HepG2 (cell line): ENCODE data around the gene SENP5. TPM values are rescaled to one million over a fixed set of nuclear protein-coding genes. Genes with fewer than 3 reads are reported as not detected.
A peak's percentile ranks its signal among the peaks of the same experiment; 100 is the strongest.

Experiments
- HOXA3 ChIP-seq: sonication (generic); formaldehyde crosslinking; IDR thresholded peaks from 2 replicates; pipeline ENCODE4 v1.5.0; 2020; ENCODE audit warnings: missing genetic modification reagents
- KDM2A ChIP-seq: sonication (generic); formaldehyde crosslinking; IDR thresholded peaks from 2 replicates; pipeline ENCODE4 v1.4.0; 2020; ENCODE audit warnings: low read depth, missing genetic modification reagents, borderline replicate concordance
- MAFG ChIP-seq: sonication (generic); formaldehyde crosslinking; IDR thresholded peaks from 2 replicates; pipeline ENCODE4 v1.5.1; 2020; ENCODE audit warnings: mild to moderate bottlenecking, missing genetic modification reagents
- RBFOX2 ChIP-seq: fragments of 200-400 bp; formaldehyde crosslinking; IDR thresholded peaks from 2 replicates; pipeline ENCODE4 v1.6.1; 2017; ENCODE audit warnings: low read depth, mild to moderate bottlenecking, low read length
- WIZ ChIP-seq: sonication (generic); formaldehyde crosslinking; IDR thresholded peaks from 2 replicates; pipeline ENCODE4 v1.5.1; 2020; ENCODE audit warnings: mild to moderate bottlenecking, missing genetic modification reagents
- ZBTB20 ChIP-seq: sonication (generic); formaldehyde crosslinking; IDR thresholded peaks from 2 replicates; pipeline ENCODE4 v1.8.1; 2023; ENCODE audit warnings: missing genetic modification reagents, low read depth, mild to moderate bottlenecking, borderline replicate concordance
- ZFP37 ChIP-seq: sonication (generic); formaldehyde crosslinking; IDR thresholded peaks from 2 replicates; pipeline ENCODE4 v1.4.0; 2020; ENCODE audit warnings: missing genetic modification reagents, borderline replicate concordance
- ZNF451 ChIP-seq: sonication (generic); formaldehyde crosslinking; IDR thresholded peaks from 2 replicates; pipeline ENCODE4 v1.5.0; 2020; ENCODE audit warnings: mild to moderate bottlenecking, missing genetic modification reagents
- ZNF552 ChIP-seq: sonication (generic); formaldehyde crosslinking; IDR thresholded peaks from 2 replicates; pipeline ENCODE4 v1.9.0; 2022; ENCODE audit warnings: missing genetic modification reagents, mild to moderate bottlenecking, borderline replicate concordance
- ZNF75D ChIP-seq: sonication (generic); formaldehyde crosslinking; IDR thresholded peaks from 2 replicates; pipeline ENCODE4 v1.8.1; 2023; ENCODE audit warnings: missing genetic modification reagents, mild to moderate bottlenecking, borderline replicate concordance
- ZNF776 ChIP-seq: sonication (generic); formaldehyde crosslinking; IDR thresholded peaks from 2 replicates; pipeline ENCODE4 v1.4.0; 2020; ENCODE audit warnings: mild to moderate bottlenecking, missing genetic modification reagents
- ZNF777 ChIP-seq: sonication (generic); formaldehyde crosslinking; IDR thresholded peaks from 2 replicates; pipeline ENCODE4 v1.4.0; 2020; ENCODE audit warnings: missing genetic modification reagents
- ZSCAN20 ChIP-seq: sonication (generic); formaldehyde crosslinking; IDR thresholded peaks from 2 replicates; pipeline ENCODE4 v1.4.0; 2020; ENCODE audit warnings: missing genetic modification reagents, mild to moderate bottlenecking, borderline replicate concordance
- polyA plus RNA-seq, 8 experiments: library from polyadenylated mRNA; depleted of rRNA in 3 of 8; stranded (reverse) in 7 of 8; unstranded in 1 of 8; fragments of >200 nt; fragmentation: Illumina TruSeq in 4 of 8; extraction: Trizol in 4 of 8; gene quantifications; 2 replicates each; pipeline versions ENCODE4 v1.2.1 to v1.2.3, GENCODE V29; 2011 to 2016; ENCODE audit warnings: low read depth in 4 of 8, missing spikeins in 1 of 8, mixed read lengths in 1 of 8; ENCODE audit not compliant: insufficient read depth in 1 of 8
- total RNA-seq, 5 experiments: library from RNA; depleted of rRNA; stranded (reverse); fragments of >200 nt; fragmentation: Illumina TruSeq; extraction: Trizol; gene quantifications; 2 replicates each; pipeline ENCODE4 v1.2.3, GENCODE V29; 2016; ENCODE audit warnings: low read depth in 1 of 5
- TF ChIP-seq, protein P1 (sequence below): sonication (generic); formaldehyde crosslinking; IDR thresholded peaks from 2 replicates; pipeline ENCODE4 v1.4.0; 2020; ENCODE audit warnings: missing genetic modification reagents
- TF ChIP-seq, protein P2 (sequence below): sonication (generic); formaldehyde crosslinking; IDR thresholded peaks from 2 replicates; pipeline ENCODE4 v1.5.0; 2020; ENCODE audit warnings: mild to moderate bottlenecking, missing genetic modification reagents
- TF ChIP-seq, protein P3 (sequence below), 2 experiments: sonication (generic) in 1 of 2; formaldehyde crosslinking in 1 of 2; IDR thresholded peaks; 2 replicates each; pipeline versions ENCODE4 v1.4.0 to v1.6.1; 2016 to 2020; ENCODE audit warnings: borderline replicate concordance in 1 of 2, low read depth in 1 of 2, mild to moderate bottlenecking in 1 of 2, missing genetic modification reagents in 1 of 2

SENP5 gene
- total and polyA plus RNA-seq, 2 of the 13 experiments (the other 11 are each of a cell fraction or from before 2014, with no cell fraction given), result 17.6 to 30.9 TPM

DNA sequence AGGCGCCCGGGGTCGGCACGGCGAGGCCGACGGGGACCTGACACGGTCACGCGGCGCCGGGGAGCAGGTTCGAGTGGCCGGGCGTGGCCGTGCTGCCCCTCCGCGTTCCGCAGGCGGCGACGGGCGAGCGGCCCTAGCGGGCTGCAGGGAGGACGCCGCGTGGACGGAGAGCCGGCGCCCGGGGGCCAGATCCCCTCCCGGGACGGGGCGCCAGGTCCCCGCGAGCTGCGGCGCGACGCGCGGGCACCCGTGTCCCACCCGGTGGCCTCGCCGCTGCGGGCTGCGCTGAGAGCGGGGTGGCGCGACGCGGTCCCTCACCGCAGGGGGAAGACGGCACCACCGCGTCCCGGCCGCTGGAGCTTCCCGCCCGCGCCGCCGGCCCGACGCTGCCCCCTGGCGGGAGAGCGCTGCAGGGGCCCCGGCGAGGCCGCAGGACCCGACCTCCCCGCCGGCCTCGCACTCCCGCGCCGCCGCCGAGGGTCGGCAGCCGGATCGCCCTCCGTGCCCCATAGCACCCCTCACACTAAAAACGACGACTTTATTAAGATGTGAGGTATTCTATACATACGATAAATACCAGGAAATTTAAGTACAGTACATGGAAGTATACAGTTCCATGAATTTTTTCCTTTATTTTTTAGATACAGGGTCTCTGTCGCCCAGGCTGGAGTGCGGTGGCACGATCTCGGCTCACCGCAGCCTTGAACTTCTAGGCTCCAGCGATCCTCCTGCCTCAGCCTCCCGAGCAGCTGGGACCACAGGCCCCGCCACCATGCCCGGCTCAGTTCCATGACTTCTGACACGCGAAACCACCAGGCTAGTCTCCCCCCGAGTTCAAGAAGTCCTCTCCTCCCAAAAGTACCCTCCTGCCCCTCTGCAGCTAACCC is 102.2 kb downstream of the SENP5 start (continued):
- no peak for TF ChIP-seq ZFP37
- TF ChIP-seq RBFOX2, result peak; percentile 84
- TF ChIP-seq ZNF75D (CRISPR knock-in tag), result no peak
- TF ChIP-seq KDM2A (CRISPR knock-in tag), result peak; percentile 29
- peak; percentile 71 for TF ChIP-seq HOXA3
- no peak; the same call in 1 of the 2 replicates for TF ChIP-seq ZNF552
- TF ChIP-seq MAFG, result no peak
- TF ChIP-seq, protein P1, sequence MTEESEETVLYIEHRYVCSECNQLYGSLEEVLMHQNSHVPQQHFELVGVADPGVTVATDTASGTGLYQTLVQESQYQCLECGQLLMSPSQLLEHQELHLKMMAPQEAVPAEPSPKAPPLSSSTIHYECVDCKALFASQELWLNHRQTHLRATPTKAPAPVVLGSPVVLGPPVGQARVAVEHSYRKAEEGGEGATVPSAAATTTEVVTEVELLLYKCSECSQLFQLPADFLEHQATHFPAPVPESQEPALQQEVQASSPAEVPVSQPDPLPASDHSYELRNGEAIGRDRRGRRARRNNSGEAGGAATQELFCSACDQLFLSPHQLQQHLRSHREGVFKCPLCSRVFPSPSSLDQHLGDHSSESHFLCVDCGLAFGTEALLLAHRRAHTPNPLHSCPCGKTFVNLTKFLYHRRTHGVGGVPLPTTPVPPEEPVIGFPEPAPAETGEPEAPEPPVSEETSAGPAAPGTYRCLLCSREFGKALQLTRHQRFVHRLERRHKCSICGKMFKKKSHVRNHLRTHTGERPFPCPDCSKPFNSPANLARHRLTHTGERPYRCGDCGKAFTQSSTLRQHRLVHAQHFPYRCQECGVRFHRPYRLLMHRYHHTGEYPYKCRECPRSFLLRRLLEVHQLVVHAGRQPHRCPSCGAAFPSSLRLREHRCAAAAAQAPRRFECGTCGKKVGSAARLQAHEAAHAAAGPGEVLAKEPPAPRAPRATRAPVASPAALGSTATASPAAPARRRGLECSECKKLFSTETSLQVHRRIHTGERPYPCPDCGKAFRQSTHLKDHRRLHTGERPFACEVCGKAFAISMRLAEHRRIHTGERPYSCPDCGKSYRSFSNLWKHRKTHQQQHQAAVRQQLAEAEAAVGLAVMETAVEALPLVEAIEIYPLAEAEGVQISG (CRISPR knock-in tag), result peak; percentile 66
- TF ChIP-seq ZNF777 (CRISPR knock-in tag), result peak; percentile 72
- TF ChIP-seq ZBTB20, result 0 out of 2 replicates have a peak, but pooled peaks have one; percentile 20
- TF ChIP-seq, protein P2, sequence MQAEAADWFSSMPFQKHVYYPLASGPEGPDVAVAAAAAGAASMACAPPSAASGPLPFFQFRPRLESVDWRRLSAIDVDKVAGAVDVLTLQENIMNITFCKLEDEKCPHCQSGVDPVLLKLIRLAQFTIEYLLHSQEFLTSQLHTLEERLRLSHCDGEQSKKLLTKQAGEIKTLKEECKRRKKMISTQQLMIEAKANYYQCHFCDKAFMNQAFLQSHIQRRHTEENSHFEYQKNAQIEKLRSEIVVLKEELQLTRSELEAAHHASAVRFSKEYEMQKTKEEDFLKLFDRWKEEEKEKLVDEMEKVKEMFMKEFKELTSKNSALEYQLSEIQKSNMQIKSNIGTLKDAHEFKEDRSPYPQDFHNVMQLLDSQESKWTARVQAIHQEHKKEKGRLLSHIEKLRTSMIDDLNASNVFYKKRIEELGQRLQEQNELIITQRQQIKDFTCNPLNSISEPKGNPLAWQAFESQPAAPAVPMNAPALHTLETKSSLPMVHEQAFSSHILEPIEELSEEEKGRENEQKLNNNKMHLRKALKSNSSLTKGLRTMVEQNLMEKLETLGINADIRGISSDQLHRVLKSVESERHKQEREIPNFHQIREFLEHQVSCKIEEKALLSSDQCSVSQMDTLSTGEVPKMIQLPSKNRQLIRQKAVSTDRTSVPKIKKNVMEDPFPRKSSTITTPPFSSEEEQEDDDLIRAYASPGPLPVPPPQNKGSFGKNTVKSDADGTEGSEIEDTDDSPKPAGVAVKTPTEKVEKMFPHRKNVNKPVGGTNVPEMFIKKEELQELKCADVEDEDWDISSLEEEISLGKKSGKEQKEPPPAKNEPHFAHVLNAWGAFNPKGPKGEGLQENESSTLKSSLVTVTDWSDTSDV (CRISPR knock-in tag), result no peak; the same call in 1 of the 2 replicates
- TF ChIP-seq, protein P3, sequence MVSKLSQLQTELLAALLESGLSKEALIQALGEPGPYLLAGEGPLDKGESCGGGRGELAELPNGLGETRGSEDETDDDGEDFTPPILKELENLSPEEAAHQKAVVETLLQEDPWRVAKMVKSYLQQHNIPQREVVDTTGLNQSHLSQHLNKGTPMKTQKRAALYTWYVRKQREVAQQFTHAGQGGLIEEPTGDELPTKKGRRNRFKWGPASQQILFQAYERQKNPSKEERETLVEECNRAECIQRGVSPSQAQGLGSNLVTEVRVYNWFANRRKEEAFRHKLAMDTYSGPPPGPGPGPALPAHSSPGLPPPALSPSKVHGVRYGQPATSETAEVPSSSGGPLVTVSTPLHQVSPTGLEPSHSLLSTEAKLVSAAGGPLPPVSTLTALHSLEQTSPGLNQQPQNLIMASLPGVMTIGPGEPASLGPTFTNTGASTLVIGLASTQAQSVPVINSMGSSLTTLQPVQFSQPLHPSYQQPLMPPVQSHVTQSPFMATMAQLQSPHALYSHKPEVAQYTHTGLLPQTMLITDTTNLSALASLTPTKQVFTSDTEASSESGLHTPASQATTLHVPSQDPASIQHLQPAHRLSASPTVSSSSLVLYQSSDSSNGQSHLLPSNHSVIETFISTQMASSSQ (IDR thresholded peaks at IDR 0.05; ENCODE audit: low read depth), result no peak
- TF ChIP-seq, protein P3 (CRISPR knock-in tag; IDR thresholded peaks at IDR 0.05; ENCODE audit: borderline replicate concordance), result no peak; the same call in 1 of the 2 replicates
- peak; percentile 78; the same call in 1 of the 2 replicates for TF ChIP-seq ZNF451 (CRISPR knock-in tag)
- 0 out of 2 replicates have a peak, but pooled peaks have one; percentile 76 for TF ChIP-seq ZNF776 (CRISPR knock-in tag)
- TF ChIP-seq WIZ (CRISPR knock-in tag), result no peak
- TF ChIP-seq ZSCAN20 (CRISPR knock-in tag), result peak; percentile 54; the same call in 1 of the 2 replicates
